Measurements from ENCODE around the gene WDR91.

Gene WDR91

DNA sequence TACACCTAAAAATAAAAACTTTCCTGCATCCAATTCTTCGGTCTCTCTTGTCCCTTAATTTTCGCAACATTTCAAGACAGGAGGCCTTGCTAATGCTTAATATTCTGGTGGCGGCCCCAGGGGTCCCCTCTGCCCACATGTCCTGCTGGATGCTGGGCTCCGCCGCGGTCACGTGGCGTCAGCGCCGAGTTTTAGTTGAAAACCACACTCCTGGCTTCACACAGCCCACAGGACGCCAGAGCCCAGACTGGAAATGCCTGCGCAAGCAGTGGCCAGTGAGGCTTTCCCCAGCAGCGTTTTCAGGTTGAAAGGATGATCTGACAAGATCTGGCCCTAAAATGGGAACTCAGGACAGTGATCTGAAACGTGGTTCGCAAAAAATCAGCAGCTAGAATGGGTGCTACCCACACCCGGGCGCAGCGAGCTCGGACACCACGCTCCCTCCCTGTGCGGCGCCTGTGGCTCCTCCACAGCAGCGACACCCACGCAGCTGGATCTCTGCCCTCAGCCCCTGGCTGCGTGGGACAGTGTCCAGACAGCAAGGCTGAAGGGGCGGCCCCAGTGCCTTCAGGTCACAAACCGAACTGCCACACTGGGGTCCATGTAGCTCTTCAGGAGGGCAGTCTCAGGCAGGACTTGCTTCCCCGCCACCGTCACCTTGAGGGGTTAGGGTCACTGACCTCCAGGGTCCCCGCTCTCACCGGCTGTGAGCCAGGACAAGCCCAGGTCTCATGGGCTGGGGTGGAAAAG is 29.2 kb downstream of the WDR91 start:
- no peak overlapping the region for H3K4me2 ChIP-seq (ENCODE audit: low read depth, low read length, poor library complexity, severe bottlenecking)
- peaks cover 10% of the 10 kb centered on the region; the same call in 1 of the 2 replicates for H3K36me3 ChIP-seq (ENCODE audit: insufficient read depth, low read length)
- peaks cover 6% of the 10 kb centered on the region for H3K4me1 ChIP-seq (ENCODE audit: insufficient read depth, low read length, poor library complexity, severe bottlenecking)
- no peaks in the 10 kb centered on the region for H3F3A ChIP-seq (ENCODE audit: low read depth)
- H3K79me2 ChIP-seq (ENCODE audit: insufficient read depth, low read length), result no peaks in the 10 kb centered on the region
- H4K20me1 ChIP-seq (ENCODE audit: insufficient read depth, low read length, poor library complexity, severe bottlenecking), result no peaks in the 10 kb centered on the region
- H3K9me3 ChIP-seq (ENCODE audit: insufficient read depth, low read depth, low read length), result peaks cover 15% of the 10 kb centered on the region; the same call in 1 of the 2 replicates
- no peak for TF ChIP-seq EZH2phosphoT487 (IDR thresholded peaks at IDR 0.05; ENCODE audit: borderline replicate concordance)
- TF ChIP-seq, protein P1, sequence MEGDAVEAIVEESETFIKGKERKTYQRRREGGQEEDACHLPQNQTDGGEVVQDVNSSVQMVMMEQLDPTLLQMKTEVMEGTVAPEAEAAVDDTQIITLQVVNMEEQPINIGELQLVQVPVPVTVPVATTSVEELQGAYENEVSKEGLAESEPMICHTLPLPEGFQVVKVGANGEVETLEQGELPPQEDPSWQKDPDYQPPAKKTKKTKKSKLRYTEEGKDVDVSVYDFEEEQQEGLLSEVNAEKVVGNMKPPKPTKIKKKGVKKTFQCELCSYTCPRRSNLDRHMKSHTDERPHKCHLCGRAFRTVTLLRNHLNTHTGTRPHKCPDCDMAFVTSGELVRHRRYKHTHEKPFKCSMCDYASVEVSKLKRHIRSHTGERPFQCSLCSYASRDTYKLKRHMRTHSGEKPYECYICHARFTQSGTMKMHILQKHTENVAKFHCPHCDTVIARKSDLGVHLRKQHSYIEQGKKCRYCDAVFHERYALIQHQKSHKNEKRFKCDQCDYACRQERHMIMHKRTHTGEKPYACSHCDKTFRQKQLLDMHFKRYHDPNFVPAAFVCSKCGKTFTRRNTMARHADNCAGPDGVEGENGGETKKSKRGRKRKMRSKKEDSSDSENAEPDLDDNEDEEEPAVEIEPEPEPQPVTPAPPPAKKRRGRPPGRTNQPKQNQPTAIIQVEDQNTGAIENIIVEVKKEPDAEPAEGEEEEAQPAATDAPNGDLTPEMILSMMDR (conservative IDR thresholded peaks at IDR 0.05; ENCODE audit: low read length), result no peak
- no peak overlapping the region for H3K4me3 ChIP-seq (ENCODE audit: low read length, poor library complexity, severe bottlenecking)
- H3K27me3 ChIP-seq (ENCODE audit: insufficient read depth, low read length, poor library complexity, severe bottlenecking), result no peaks in the 10 kb centered on the region
- no peaks in the 10 kb centered on the region for H3K9me2 ChIP-seq (replicated peaks; ENCODE audit: low read depth, low read length)
- H2AFZ ChIP-seq (ENCODE audit: low read length), result no peak overlapping the region
- H3K9ac ChIP-seq (ENCODE audit: low read depth, low read length, poor library complexity, severe bottlenecking), result no peak overlapping the region

- Histone ChIP-seq H3K36me3 (ENCODE audit: insufficient read depth, low read length) (peaks cover 10% of the 10 kb centered on the region; the same call in 1 of the 2 replicates), H3K4me3 (ENCODE audit: low read length, poor library complexity, severe bottlenecking) (no peak overlapping the region), H3K9me2 (replicated peaks; ENCODE audit: low read depth, low read length) (no peaks in the 10 kb centered on the region), H3K4me1 (ENCODE audit: insufficient read depth, low read length, poor library complexity, severe bottlenecking) (peaks cover 6% of the 10 kb centered on the region), H3F3A (ENCODE audit: low read depth) (no peaks in the 10 kb centered on the region), H3K79me2 (ENCODE audit: insufficient read depth, low read length) (no peaks in the 10 kb centered on the region), H3K9me3 (ENCODE audit: insufficient read depth, low read depth, low read length) (peaks cover 15% of the 10 kb centered on the region; the same call in 1 of the 2 replicates), H3K9ac (ENCODE audit: low read depth, low read length, poor library complexity, severe bottlenecking) (no peak overlapping the region), H4K20me1 (ENCODE audit: insufficient read depth, low read length, poor library complexity, severe bottlenecking) (no peaks in the 10 kb centered on the region), H2AFZ (ENCODE audit: low read length) (no peak overlapping the region), H3K27me3 (ENCODE audit: insufficient read depth, low read length, poor library complexity, severe bottlenecking) (no peaks in the 10 kb centered on the region), H3K4me2 (ENCODE audit: low read depth, low read length, poor library complexity, severe bottlenecking) (no peak overlapping the region)
- TF ChIP-seq EZH2phosphoT487 (IDR thresholded peaks at IDR 0.05; ENCODE audit: borderline replicate concordance), result no peak
- TF ChIP-seq, protein P1 (conservative IDR thresholded peaks at IDR 0.05; ENCODE audit: low read length), result no peak
These were observed 29.9 kb downstream of the WDR91 start for GRCh38 chr7:135181261-135181928.

- Histone ChIP-seq H3K9ac (ENCODE audit: low read depth, low read length, poor library complexity, severe bottlenecking) (no peak overlapping the region), H2AFZ (ENCODE audit: low read length) (no peak overlapping the region), H3K4me1 (ENCODE audit: insufficient read depth, low read length, poor library complexity, severe bottlenecking) (no peaks in the 10 kb centered on the region), H3K27me3 (ENCODE audit: insufficient read depth, low read length, poor library complexity, severe bottlenecking) (no peaks in the 10 kb centered on the region), H3K79me2 (ENCODE audit: insufficient read depth, low read length) (no peaks in the 10 kb centered on the region), H4K20me1 (ENCODE audit: insufficient read depth, low read length, poor library complexity, severe bottlenecking) (no peaks in the 10 kb centered on the region), H3K4me3 (ENCODE audit: low read length, poor library complexity, severe bottlenecking) (no peak overlapping the region), H3K9me3 (ENCODE audit: insufficient read depth, low read depth, low read length) (peaks cover 15% of the 10 kb centered on the region; the same call in 1 of the 2 replicates), H3F3A (ENCODE audit: low read depth) (no peaks in the 10 kb centered on the region), H3K4me2 (ENCODE audit: low read depth, low read length, poor library complexity, severe bottlenecking) (no peak overlapping the region), H3K9me2 (replicated peaks; ENCODE audit: low read depth, low read length) (no peaks in the 10 kb centered on the region), H3K36me3 (ENCODE audit: insufficient read depth, low read length) (no peaks in the 10 kb centered on the region)
- TF ChIP-seq, protein P1 (conservative IDR thresholded peaks at IDR 0.05; ENCODE audit: low read length), result no peak
- no peak for TF ChIP-seq EZH2phosphoT487 (IDR thresholded peaks at IDR 0.05; ENCODE audit: borderline replicate concordance)
These were observed 31.2 kb downstream of the WDR91 start for GRCh38 chr7:135180122-135180521.
